Neutrophil (primary cell): ENCODE measurements around the gene TGFBRAP1.

Experiments
- H3K27ac ChIP-seq: fragments of 200-600 bp; sonication (generic); 2 replicates; pipeline ENCODE4 v1.5.1; 2016; ENCODE audit warnings: mild to moderate bottlenecking, moderate library complexity
- H3K27me3 ChIP-seq: fragments of 200-600 bp; sonication (generic); 2 replicates; pipeline ENCODE4 v1.6.0; 2016; ENCODE audit warnings: mild to moderate bottlenecking
- H3K36me3 ChIP-seq: fragments of 200-600 bp; sonication (generic); 2 replicates; pipeline ENCODE4 v1.5.1; 2017
- H3K4me1 ChIP-seq, 2 experiments: fragments of 200-600 bp in 1 of 2; sonication (generic) in 1 of 2; 1 replicate in 1 of 2; 2 replicates in 1 of 2; pipeline versions ENCODE4 v1.5.1 to v1.6.1; 2013 to 2016; ENCODE audit warnings: low read depth in 1 of 2, low read length in 1 of 2, mild to moderate bottlenecking in 1 of 2, moderate library complexity in 1 of 2; ENCODE audit not compliant: control insufficient read depth in 1 of 2, insufficient read depth in 1 of 2
- H3K4me3 ChIP-seq, 2 experiments: fragments of 200-600 bp in 1 of 2; sonication (generic) in 1 of 2; 1 replicate in 1 of 2; 2 replicates in 1 of 2; pipeline ENCODE4 v1.5.1; 2013 to 2016; ENCODE audit warnings: low read depth in 1 of 2, low read length in 1 of 2, mild to moderate bottlenecking in 1 of 2, moderate library complexity in 1 of 2
- H3K9me3 ChIP-seq: fragments of 200-600 bp; sonication (generic); 2 replicates; pipeline ENCODE4 v1.5.1; 2016
- CTCF ChIP-seq: fragments of 200-600 bp; sonication (generic); IDR thresholded peaks from 2 replicates; pipeline ENCODE4 v1.5.1; 2016; ENCODE audit warnings: antibody characterized with exemption

TGFBRAP1 gene

GRCh38 chr2:105364436-105365139 lies 35.1 kb upstream of the TGFBRAP1 start:
- H3K27ac ChIP-seq, result no peak overlapping the region
- H3K36me3 ChIP-seq, result peaks cover 19% of the 10 kb centered on the region
- H3K27me3 ChIP-seq, result peaks cover 11% of the 10 kb centered on the region
- H3K9me3 ChIP-seq, result no peaks in the 10 kb centered on the region
- no peak for TF ChIP-seq CTCF
- H3K4me3 ChIP-seq, result no peak overlapping the region
- H3K4me1 ChIP-seq, result peaks cover 0 to 2% of the 10 kb centered on the region in 2 experiments

- H3K36me3 ChIP-seq, result peaks cover 31% of the 10 kb centered on the region
- no peak overlapping the region for H3K27ac ChIP-seq
- H3K4me1 ChIP-seq, result peaks cover 0 to 5% of the 10 kb centered on the region in 2 experiments
Observed at GRCh38 chr2:105362862-105363591, 33.5 kb upstream of the TGFBRAP1 start.

GRCh38 chr2:105361102-105361889 lies 31.8 kb upstream of the TGFBRAP1 start:
- Histone ChIP-seq H3K27ac (no peak overlapping the region), H3K4me1 (peaks cover 0 to 5% of the 10 kb centered on the region in 2 experiments), H3K4me3 (no peak overlapping the region), H3K36me3 (peaks cover 36% of the 10 kb centered on the region), H3K27me3 (peaks cover 11% of the 10 kb centered on the region), H3K9me3 (no peaks in the 10 kb centered on the region)
- TF ChIP-seq CTCF, result no peak

More at GRCh38 chr2:105362862-105363591, 33.5 kb upstream of the TGFBRAP1 start:
- Histone ChIP-seq H3K27me3 (peaks cover 11% of the 10 kb centered on the region), H3K9me3 (no peaks in the 10 kb centered on the region), H3K4me3 (no peak overlapping the region)
- TF ChIP-seq CTCF, result no peak

GRCh38 chr2:105358593-105358992 lies 29.1 kb upstream of the TGFBRAP1 start:
- peaks cover 0 to 5% of the 10 kb centered on the region in 2 experiments for H3K4me1 ChIP-seq
- H3K27ac ChIP-seq, result no peak overlapping the region
- H3K27me3 ChIP-seq, result peaks cover 9% of the 10 kb centered on the region
- H3K4me3 ChIP-seq, result no peak overlapping the region
- TF ChIP-seq CTCF, result no peak
- no peaks in the 10 kb centered on the region for H3K9me3 ChIP-seq
- H3K36me3 ChIP-seq, result peaks cover 57% of the 10 kb centered on the region

- no peak for TF ChIP-seq CTCF
Observed at GRCh38 chr2:105357122-105357521, 27.6 kb upstream of the TGFBRAP1 start.

More at GRCh38 chr2:105357122-105357521, 27.6 kb upstream of the TGFBRAP1 start:
- Histone ChIP-seq H3K27me3 (no peaks in the 10 kb centered on the region), H3K4me1 (peaks cover 0 to 5% of the 10 kb centered on the region in 2 experiments), H3K36me3 (peaks cover 65% of the 10 kb centered on the region), H3K27ac (no peak overlapping the region), H3K9me3 (no peaks in the 10 kb centered on the region), H3K4me3 (no peak overlapping the region)
